Activated CD4-positive, alpha-beta T cell treated with anti-CD3 and anti-CD28 coated beads, Interleukin-2, amount 50 U/mL, for 24 hours (primary cell): ENCODE measurements around the gene STAB1.

Source experiments
- DNase-seq, 2 donors: peaks; one replicate each; pipeline ENCODE4 v3.0.0-alpha.2; 2020; ENCODE audit warnings: low read depth in 1 of 2, low spot score in 1 of 2

STAB1 gene

DNA sequence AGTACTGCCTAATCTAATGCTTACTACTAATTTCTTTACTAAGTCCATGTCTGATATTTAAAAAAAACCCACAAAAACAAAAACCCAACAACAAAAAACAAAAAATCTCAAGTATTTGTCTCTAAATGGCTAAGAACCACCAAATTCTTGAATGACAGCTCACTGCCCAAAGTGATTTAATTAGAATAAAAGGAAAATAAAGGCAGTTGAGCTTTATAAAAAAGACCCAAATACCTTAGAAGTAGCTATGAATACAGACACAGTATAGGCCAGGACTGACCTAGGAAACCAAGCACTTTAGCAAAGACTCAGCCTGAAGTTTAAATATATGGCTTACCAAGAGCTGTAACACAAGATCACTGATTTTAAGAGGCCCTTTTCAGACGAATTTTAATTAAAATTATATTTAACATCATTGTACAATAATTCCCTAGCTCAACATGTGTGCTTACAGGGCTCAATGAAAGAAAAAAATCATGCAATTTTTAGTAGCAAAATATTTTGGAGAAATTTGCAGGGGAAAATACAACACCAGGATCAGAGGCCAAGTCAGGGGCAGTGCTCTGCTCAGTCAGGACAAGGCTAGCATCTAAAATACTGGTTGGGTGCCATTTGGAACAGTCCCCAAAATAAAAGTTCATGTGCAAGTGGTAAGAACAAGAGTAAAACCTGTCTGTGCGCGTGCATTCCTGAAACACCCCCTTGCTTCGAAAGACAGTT, 66.0 kb downstream of the STAB1 start:
- DNase-seq, result no peak

DNA sequence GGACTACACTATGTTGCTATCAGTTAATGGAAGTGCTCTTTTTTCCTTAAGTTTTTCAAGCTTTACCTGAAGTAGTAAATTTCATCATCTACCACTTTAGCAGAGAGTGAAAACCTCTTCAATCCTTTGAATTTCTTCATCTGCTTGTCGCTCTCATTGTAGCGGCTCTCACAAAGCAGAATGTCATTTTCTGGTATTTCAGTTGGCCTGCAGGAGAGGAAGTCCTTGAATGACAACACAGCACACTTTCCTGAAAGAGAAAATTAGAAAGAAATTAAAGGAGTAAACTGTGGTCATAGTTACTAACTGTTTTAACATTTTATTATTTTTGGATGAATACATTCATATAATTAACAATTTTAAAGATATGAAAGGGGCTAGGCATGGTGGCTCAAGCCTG, 68.8 kb downstream of the STAB1 start:
- no peak for DNase-seq

DNA sequence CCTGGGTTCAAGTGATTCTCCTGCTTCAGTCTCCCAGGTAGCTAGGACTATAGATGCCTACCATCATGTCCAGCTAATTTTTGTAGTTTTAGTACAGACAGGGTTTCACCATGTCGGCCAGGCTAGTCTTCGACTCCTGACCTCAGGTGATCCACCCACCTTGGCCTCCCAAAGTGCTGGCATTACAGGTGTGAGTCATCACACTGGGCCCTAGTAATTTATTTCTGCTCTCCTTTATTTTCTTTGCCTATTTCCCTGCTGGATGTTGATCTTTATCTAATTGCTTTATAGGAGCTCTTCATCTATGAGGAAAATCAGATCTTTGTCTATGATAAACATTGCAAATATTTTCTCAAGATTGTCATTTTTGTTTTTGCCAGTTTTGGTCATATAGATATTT, 72.9 kb downstream of the STAB1 start:
- DNase-seq, result no peak

DNA sequence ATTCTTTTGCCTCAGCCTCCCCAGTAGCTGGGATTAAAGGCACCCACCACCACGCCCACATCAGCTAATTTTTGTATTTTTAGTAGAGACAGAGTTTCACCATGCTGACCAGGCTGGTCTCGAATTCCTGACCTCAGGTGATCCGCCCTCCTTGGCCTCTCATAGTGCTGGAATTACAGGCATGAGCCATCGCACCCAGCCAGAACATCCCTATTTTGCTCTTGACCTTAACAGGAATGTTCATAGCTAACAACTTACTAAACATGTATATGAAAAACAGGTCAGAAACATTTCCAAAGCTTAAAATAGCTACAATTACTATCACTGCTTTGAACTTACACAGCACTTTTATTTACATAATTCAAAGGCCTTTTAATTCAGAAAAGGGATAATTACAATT, 74.9 kb downstream of the STAB1 start:
- DNase-seq, result no peak

DNA sequence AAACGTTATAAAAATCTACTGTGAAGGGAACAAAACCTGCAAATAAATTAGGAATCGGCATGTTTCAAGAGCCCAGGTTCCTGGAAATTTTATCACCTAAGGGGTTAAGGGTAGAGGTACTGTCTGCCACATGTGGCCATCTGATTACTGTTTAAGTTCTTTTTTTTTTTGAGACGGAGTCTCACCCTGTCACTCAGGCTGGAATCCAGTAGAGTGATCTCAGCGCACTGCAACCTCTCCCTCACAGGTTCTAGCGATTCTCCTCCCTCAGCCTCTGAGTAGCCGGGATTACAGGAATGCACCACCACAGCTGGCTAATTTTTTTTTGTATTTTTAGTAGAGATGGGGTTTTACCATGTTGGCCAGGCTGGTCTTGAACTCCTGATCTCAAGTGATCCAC, 77.1 kb downstream of the STAB1 start:
- DNase-seq, result no peak
